HepG2 (cell line): Measurements from ENCODE around the gene KLHL3. TPM values are rescaled to one million over a fixed set of nuclear protein-coding genes. Genes with fewer than 3 reads are reported as not detected.

Source experiments
- ATAC-seq: fragments of 200-7000 bp; cut with Tn5 transposase; 3 replicates; pipeline ENCODE4 v1.9.1; 2020; ENCODE audit warnings: mild to moderate bottlenecking, moderate library complexity
- BruUV-seq: library from RNA; stranded (reverse); fragments of 400-500 nt; replicated peaks from 2 replicates; lab custom pipeline; 2021; lab: Mats Ljungman, UMichigan
- CTCF ChIA-PET: fragments of 300-600 bp; formaldehyde crosslinking; extraction: SDS; loops from one replicate; lab custom pipeline; 2021; ENCODE audit warnings: low total read pairs, inconsistent platforms, low intra/inter-chr PET ratio; lab: Yijun Ruan, JAX
- POLR2A ChIA-PET: fragments of 350-600 bp; sonication (Branson Sonifier 250); formaldehyde crosslinking; loops from one replicate; lab custom pipeline; 2020; ENCODE audit warnings: antibody characterized with exemption, inconsistent platforms; lab: Yijun Ruan, JAX
- DNase-seq: peaks from one replicate; pipeline ENCODE4 v3.0.0-alpha.2; 2015; ENCODE audit warnings: low spot score
- FAIRE-seq: peaks from 3 replicates; lab custom pipeline; 2011; peaks lifted over from hg19 to GRCh38; lab: Jason Lieb, UNC
- H2AFZ ChIP-seq: one replicate; pipeline ENCODE4 v1.6.1; 2011; ENCODE audit warnings: low read length, inconsistent platforms
- H3K27ac ChIP-seq: fragments of 300-600 bp; 3 replicates; pipeline ENCODE4 v1.8.0; 2011; ENCODE audit warnings: mixed run types, mild to moderate bottlenecking, mixed read lengths, low read length, inconsistent platforms; ENCODE audit not compliant: insufficient read depth; ENCODE audit errors: extremely low read length
- H3K27me3 ChIP-seq, 2 experiments: fragments of 200-600 bp in 1 of 2; 2 replicates in 1 of 2; 3 replicates in 1 of 2; pipeline versions ENCODE4 v1.6.0 to v1.8.0; 2011; ENCODE audit warnings: low read length in 2 of 2, mild to moderate bottlenecking in 2 of 2, moderate library complexity in 2 of 2, inconsistent platforms in 1 of 2; ENCODE audit not compliant: insufficient read depth in 2 of 2, control insufficient read depth in 1 of 2
- H3K36me3 ChIP-seq, 2 experiments: fragments of 200-600 bp in 1 of 2; replicated peaks in 1 of 2; 2 replicates in 1 of 2; 3 replicates in 1 of 2; pipeline versions ENCODE4 v1.5.1 to v1.8.0; 2011; ENCODE audit warnings: low read length in 2 of 2, inconsistent platforms in 1 of 2; ENCODE audit not compliant: insufficient read depth in 2 of 2, control insufficient read depth in 1 of 2
- H3K4me1 ChIP-seq: 2 replicates; pipeline ENCODE4 v1.5.1; 2012; ENCODE audit warnings: low read length, inconsistent platforms; ENCODE audit not compliant: insufficient read depth
- H3K4me2 ChIP-seq: 2 replicates; pipeline ENCODE4 v1.6.0; 2011; ENCODE audit warnings: low read depth, low read length, inconsistent platforms
- H3K4me3 ChIP-seq, 3 experiments: fragments of 200-600 bp in 1 of 3; sonication (generic), shearing (Covaris generic) in 1 of 3; replicated peaks in 1 of 3; 2 replicates each; pipeline ENCODE4 v1.5.1; 2011 to 2016; ENCODE audit warnings: low read length in 3 of 3, inconsistent platforms in 2 of 3, low read depth in 2 of 3, mild to moderate bottlenecking in 2 of 3, control low read depth in 1 of 3, mixed read lengths in 1 of 3; ENCODE audit not compliant: insufficient read depth in 1 of 3
- H3K79me2 ChIP-seq: one replicate; pipeline ENCODE4 v1.6.1; 2011; ENCODE audit warnings: low read length, inconsistent platforms; ENCODE audit not compliant: insufficient read depth
- H3K9ac ChIP-seq: 2 replicates; pipeline ENCODE4 v1.6.0; 2011; ENCODE audit warnings: mild to moderate bottlenecking, low read depth, low read length, inconsistent platforms; ENCODE audit not compliant: insufficient read depth
- H3K9me3 ChIP-seq: 2 replicates; pipeline ENCODE4 v1.5.1; 2012; ENCODE audit warnings: mild to moderate bottlenecking, low read length
- H4K20me1 ChIP-seq: 2 replicates; pipeline ENCODE4 v1.6.0; 2011; ENCODE audit warnings: inconsistent platforms, mild to moderate bottlenecking, low read length, moderate library complexity; ENCODE audit not compliant: insufficient read depth
- CHCHD3 ChIP-seq: sonication (generic); formaldehyde crosslinking; IDR thresholded peaks from 2 replicates; pipeline ENCODE4 v1.8.0; 2022; ENCODE audit warnings: mild to moderate bottlenecking, missing genetic modification reagents, moderate library complexity
- MAFK ChIP-seq, 2 experiments: IDR thresholded peaks in 1 of 2; conservative IDR thresholded peaks in 1 of 2; 2 replicates each; pipeline ENCODE4 v1.6.1; 2011; ENCODE audit warnings: improper control_type of control experiment in 2 of 2, low read length in 2 of 2
- MATR3 ChIP-seq: sonication (generic); formaldehyde crosslinking; IDR thresholded peaks from 2 replicates; pipeline ENCODE4 v1.4.0; 2020; ENCODE audit warnings: missing genetic modification reagents
- MED1 ChIP-seq: sonication (generic); formaldehyde crosslinking; IDR thresholded peaks from 2 replicates; pipeline ENCODE4 v1.4.0; 2020; ENCODE audit warnings: missing genetic modification reagents
- NCOA1 ChIP-seq: sonication (generic); formaldehyde crosslinking; IDR thresholded peaks from 2 replicates; pipeline ENCODE4 v1.9.0; 2021; ENCODE audit warnings: missing genetic modification reagents
- PHF8 ChIP-seq: sonication (generic); formaldehyde crosslinking; IDR thresholded peaks from 2 replicates; pipeline ENCODE4 v1.5.0; 2020; ENCODE audit warnings: missing genetic modification reagents
- SMYD3 ChIP-seq: sonication (generic); formaldehyde crosslinking; IDR thresholded peaks from 2 replicates; pipeline ENCODE4 v1.8.1; 2023; ENCODE audit warnings: mild to moderate bottlenecking, missing genetic modification reagents
- SRY ChIP-seq: sonication (generic); formaldehyde crosslinking; IDR thresholded peaks from 2 replicates; pipeline ENCODE4 v1.8.0; 2022; ENCODE audit warnings: mild to moderate bottlenecking, missing genetic modification reagents
- ZMYM2 ChIP-seq: sonication (generic); formaldehyde crosslinking; IDR thresholded peaks from 2 replicates; pipeline ENCODE4 v1.8.0; 2022; ENCODE audit warnings: mild to moderate bottlenecking, missing genetic modification reagents
- ZNF333 ChIP-seq: sonication (generic); formaldehyde crosslinking; IDR thresholded peaks from 2 replicates; pipeline ENCODE4 v1.4.0; 2020; ENCODE audit warnings: mild to moderate bottlenecking, missing genetic modification reagents, borderline replicate concordance
- ZNF431 ChIP-seq: sonication (generic); formaldehyde crosslinking; IDR thresholded peaks from 2 replicates; pipeline ENCODE4 v1.9.0; 2022; ENCODE audit warnings: missing genetic modification reagents, low read depth, mild to moderate bottlenecking, borderline replicate concordance
- ZNF552 ChIP-seq: sonication (generic); formaldehyde crosslinking; IDR thresholded peaks from 2 replicates; pipeline ENCODE4 v1.9.0; 2022; ENCODE audit warnings: missing genetic modification reagents, mild to moderate bottlenecking, borderline replicate concordance
- ZNF703 ChIP-seq: sonication (generic); formaldehyde crosslinking; IDR thresholded peaks from 2 replicates; pipeline ENCODE4 v1.5.1; 2020; ENCODE audit warnings: missing genetic modification reagents, mild to moderate bottlenecking, moderate library complexity, borderline replicate concordance
- ZNF709 ChIP-seq: sonication (generic); formaldehyde crosslinking; IDR thresholded peaks from 2 replicates; pipeline ENCODE4 v1.5.0; 2020; ENCODE audit warnings: mild to moderate bottlenecking, missing genetic modification reagents
- ZNF766 ChIP-seq: sonication (generic); formaldehyde crosslinking; IDR thresholded peaks from 2 replicates; pipeline ENCODE4 v1.5.0; 2020; ENCODE audit warnings: missing genetic modification reagents, borderline replicate concordance
- WGBS: methylation state at CpG from one replicate; pipeline ENCODE4 v1.1.6; 2017; ENCODE audit warnings: low lambda C conversion rate; 5-methylcytosine and 5-hydroxymethylcytosine counted together
- in situ Hi-C: cut with HindIII; loops from 2 replicates; pipeline ENCODE4 v1.10.0; 2017; ENCODE audit warnings: low pct_unique_long_range_greater_than_20kb; ENCODE audit not compliant: extremely low pct_ligation_motif_present
- intact Hi-C: fragments of 100-400 bp; cut with micrococcal nuclease; formaldehyde crosslinking; loops from one replicate; pipeline ENCODE4 v1.10.0; 2022; ENCODE audit not compliant: unreplicated experiment
- polyA plus RNA-seq, 8 experiments: library from polyadenylated mRNA; depleted of rRNA in 3 of 8; stranded (reverse) in 7 of 8; unstranded in 1 of 8; fragments of >200 nt; fragmentation: Illumina TruSeq in 4 of 8; extraction: Trizol in 4 of 8; gene quantifications; 2 replicates each; pipeline versions ENCODE4 v1.2.1 to v1.2.3, GENCODE V29; 2011 to 2016; ENCODE audit warnings: low read depth in 4 of 8, missing spikeins in 1 of 8, mixed read lengths in 1 of 8; ENCODE audit not compliant: insufficient read depth in 1 of 8
- total RNA-seq, 5 experiments: library from RNA; depleted of rRNA; stranded (reverse); fragments of >200 nt; fragmentation: Illumina TruSeq; extraction: Trizol; gene quantifications; 2 replicates each; pipeline ENCODE4 v1.2.3, GENCODE V29; 2016; ENCODE audit warnings: low read depth in 1 of 5
- TF ChIP-seq, protein P1 (sequence below): sonication (generic); formaldehyde crosslinking; IDR thresholded peaks from 2 replicates; pipeline ENCODE4 v1.4.0; 2020; ENCODE audit warnings: missing genetic modification reagents
- TF ChIP-seq, protein P2 (sequence below): sonication (generic); formaldehyde crosslinking; IDR thresholded peaks from 2 replicates; pipeline ENCODE4 v1.5.0; 2020; ENCODE audit warnings: mild to moderate bottlenecking, missing genetic modification reagents

Gene KLHL3
- total and polyA plus RNA-seq, 2 of the 13 experiments (the other 11 are each of a cell fraction or from before 2014, with no cell fraction given) = 0.02 to 0.08 TPM

GRCh38 chr5:137611011-137611580 is 124.8 kb downstream of the KLHL3 start:
- Histone ChIP-seq H3K4me3 (no peak overlapping the region), H3K9ac (no peak overlapping the region), H3K4me2 (no peak overlapping the region), H3K27ac (no peak overlapping the region), H3K9me3 (no peaks in the 10 kb centered on the region), H2AFZ (no peak overlapping the region), H3K36me3 (no peaks in the 10 kb centered on the region), H3K79me2 (no peaks in the 10 kb centered on the region), H3K4me1 (no peaks in the 10 kb centered on the region), H3K27me3 (peaks cover 0 to 10% of the 10 kb centered on the region in 2 experiments; a peak in 2 of 5 replicates), H4K20me1 (no peaks in the 10 kb centered on the region)
- DNase-seq (no peak), FAIRE-seq (no peak), ATAC-seq (no peak)
- intact Hi-C loops = no loop called here
- CTCF ChIA-PET = no interaction called here
- POLR2A ChIA-PET = no interaction called here
- 10% methylated on average over 2 of the region's 4 CpGs for WGBS
- in situ Hi-C loops = no loop called here
- BruUV-seq = no TSS peak
- TF ChIP-seq NCOA1 (CRISPR knock-in tag) = no peak
- no peak for TF ChIP-seq SMYD3 (CRISPR knock-in tag)
- TF ChIP-seq ZNF431 = no peak
- TF ChIP-seq PHF8 = no peak
- TF ChIP-seq CHCHD3 = no peak
- TF ChIP-seq MATR3 = no peak
- TF ChIP-seq ZMYM2 (CRISPR knock-in tag) = no peak
- TF ChIP-seq MAFK (conservative IDR thresholded peaks at IDR 0.05 in 1 of 2, IDR thresholded peaks at IDR 0.05 in 1 of 2; ENCODE audit: low read length in 2 of 2) = no peak
- TF ChIP-seq SRY (CRISPR knock-in tag) = no peak
- no peak for TF ChIP-seq ZNF703 (CRISPR knock-in tag)

DNA sequence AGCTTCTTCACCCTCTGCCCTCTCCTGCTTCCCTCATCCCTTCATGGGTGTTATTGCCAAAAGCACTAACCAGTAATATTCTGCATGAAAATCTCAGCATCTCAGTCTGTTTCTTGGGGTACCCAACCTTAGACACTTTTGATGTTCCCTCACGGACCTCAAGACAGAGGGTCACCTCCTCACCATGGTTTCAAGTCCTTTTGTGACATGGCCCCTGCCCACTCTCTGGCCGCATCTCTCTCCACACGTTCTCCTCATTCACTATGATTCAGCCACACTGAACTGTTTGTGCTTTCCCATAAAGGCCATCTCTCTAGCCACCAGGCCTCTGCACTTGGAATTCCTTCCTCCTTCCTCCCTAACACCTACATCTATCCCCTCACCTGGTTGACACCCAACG is 125.3 kb downstream of the KLHL3 start:
- in situ Hi-C loops = no loop called here
- POLR2A ChIA-PET = no interaction called here
- peaks cover 0 to 10% of the 10 kb centered on the region in 2 experiments; a peak in 2 of 5 replicates for H3K27me3 ChIP-seq
- H3K36me3 ChIP-seq = no peaks in the 10 kb centered on the region
- H3K9ac ChIP-seq = no peak overlapping the region
- no peaks in the 10 kb centered on the region for H3K9me3 ChIP-seq
- no peak for DNase-seq
- intact Hi-C loops = no loop called here
- H3K4me3 ChIP-seq = no peak overlapping the region
- FAIRE-seq = no peak
- no peaks in the 10 kb centered on the region for H3K4me1 ChIP-seq
- no peak overlapping the region for H2AFZ ChIP-seq
- no peak overlapping the region for H3K27ac ChIP-seq
- no peaks in the 10 kb centered on the region for H3K79me2 ChIP-seq
- BruUV-seq = no TSS peak
- WGBS = 0% methylated on average over 4 of the region's 4 CpGs
- H3K4me2 ChIP-seq = no peak overlapping the region
- no peak for ATAC-seq
- CTCF ChIA-PET = no interaction called here
- no peaks in the 10 kb centered on the region for H4K20me1 ChIP-seq
- TF ChIP-seq, protein P1, sequence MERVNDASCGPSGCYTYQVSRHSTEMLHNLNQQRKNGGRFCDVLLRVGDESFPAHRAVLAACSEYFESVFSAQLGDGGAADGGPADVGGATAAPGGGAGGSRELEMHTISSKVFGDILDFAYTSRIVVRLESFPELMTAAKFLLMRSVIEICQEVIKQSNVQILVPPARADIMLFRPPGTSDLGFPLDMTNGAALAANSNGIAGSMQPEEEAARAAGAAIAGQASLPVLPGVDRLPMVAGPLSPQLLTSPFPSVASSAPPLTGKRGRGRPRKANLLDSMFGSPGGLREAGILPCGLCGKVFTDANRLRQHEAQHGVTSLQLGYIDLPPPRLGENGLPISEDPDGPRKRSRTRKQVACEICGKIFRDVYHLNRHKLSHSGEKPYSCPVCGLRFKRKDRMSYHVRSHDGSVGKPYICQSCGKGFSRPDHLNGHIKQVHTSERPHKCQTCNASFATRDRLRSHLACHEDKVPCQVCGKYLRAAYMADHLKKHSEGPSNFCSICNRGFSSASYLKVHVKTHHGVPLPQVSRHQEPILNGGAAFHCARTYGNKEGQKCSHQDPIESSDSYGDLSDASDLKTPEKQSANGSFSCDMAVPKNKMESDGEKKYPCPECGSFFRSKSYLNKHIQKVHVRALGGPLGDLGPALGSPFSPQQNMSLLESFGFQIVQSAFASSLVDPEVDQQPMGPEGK (CRISPR knock-in tag) = no peak
- TF ChIP-seq, protein P2, sequence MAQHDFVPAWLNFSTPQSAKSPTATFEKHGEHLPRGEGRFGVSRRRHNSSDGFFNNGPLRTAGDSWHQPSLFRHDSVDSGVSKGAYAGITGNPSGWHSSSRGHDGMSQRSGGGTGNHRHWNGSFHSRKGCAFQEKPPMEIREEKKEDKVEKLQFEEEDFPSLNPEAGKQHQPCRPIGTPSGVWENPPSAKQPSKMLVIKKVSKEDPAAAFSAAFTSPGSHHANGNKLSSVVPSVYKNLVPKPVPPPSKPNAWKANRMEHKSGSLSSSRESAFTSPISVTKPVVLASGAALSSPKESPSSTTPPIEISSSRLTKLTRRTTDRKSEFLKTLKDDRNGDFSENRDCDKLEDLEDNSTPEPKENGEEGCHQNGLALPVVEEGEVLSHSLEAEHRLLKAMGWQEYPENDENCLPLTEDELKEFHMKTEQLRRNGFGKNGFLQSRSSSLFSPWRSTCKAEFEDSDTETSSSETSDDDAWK (CRISPR knock-in tag) = no peak
- no peak for TF ChIP-seq ZNF766 (CRISPR knock-in tag)
- no peak for TF ChIP-seq MED1 (CRISPR knock-in tag)
- no peak for TF ChIP-seq ZNF333 (CRISPR knock-in tag)
- no peak for TF ChIP-seq ZNF552 (CRISPR knock-in tag)
- TF ChIP-seq ZNF709 (CRISPR knock-in tag) = no peak
